HEK293 (cell line): Measurements from ENCODE around the gene CEACAM19.

Experiments used
- CTCF ChIA-PET: fragments of 350-600 bp; formaldehyde crosslinking; extraction: SDS; loops from one replicate; lab custom pipeline; 2021; ENCODE audit warnings: antibody characterized with exemption; lab: Yijun Ruan, JAX
- POLR2A ChIA-PET: fragments of 300-600 bp; formaldehyde crosslinking; extraction: SDS; loops from one replicate; lab custom pipeline; 2020; ENCODE audit warnings: antibody characterized with exemption, inconsistent platforms; lab: Yijun Ruan, JAX
- H3K27ac ChIP-seq: fragments of 200-500 bp; sonication (Bioruptor generic); 2 replicates; pipeline ENCODE4 v1.5.1; 2014; ENCODE audit warnings: low read depth, low read length, control low read depth, inconsistent platforms; ENCODE audit errors: extremely low read depth
- H3K36me3 ChIP-seq, 2 experiments: fragments of 200-500 bp in 1 of 2; sonication (Bioruptor generic) in 1 of 2; 1 replicate in 1 of 2; 2 replicates in 1 of 2; pipeline ENCODE4 v1.5.1; 2014 to 2017; ENCODE audit warnings: inconsistent platforms in 2 of 2, low read length in 2 of 2; ENCODE audit not compliant: control insufficient read depth in 2 of 2, insufficient read depth in 1 of 2
- H3K4me1 ChIP-seq: fragments of 200-500 bp; sonication (Bioruptor generic); 2 replicates; pipeline ENCODE4 v1.5.1; 2014; ENCODE audit warnings: mild to moderate bottlenecking, low read length, inconsistent platforms; ENCODE audit not compliant: control insufficient read depth, insufficient read depth
- H3K4me3 ChIP-seq: 2 replicates; pipeline ENCODE4 v1.5.1; 2011; ENCODE audit warnings: low read depth, mild to moderate bottlenecking, control low read depth, low read length, moderate library complexity
- H3K9me3 ChIP-seq: fragments of 200-500 bp; sonication (Bioruptor generic); 2 replicates; pipeline ENCODE4 v1.5.1; 2014; ENCODE audit warnings: low read depth, low read length, inconsistent platforms; ENCODE audit not compliant: control insufficient read depth, insufficient read depth
- GLIS2 ChIP-seq: fragments of 450-650 bp; formaldehyde crosslinking; IDR thresholded peaks from 2 replicates; pipeline ENCODE4 v1.5.1; 2016; ENCODE audit warnings: missing biosample characterization, missing genetic modification characterization
- HOXC10 ChIP-seq: sonication (generic); formaldehyde crosslinking; IDR thresholded peaks from 2 replicates; pipeline ENCODE4 v1.8.1; 2023; ENCODE audit warnings: mild to moderate bottlenecking, missing genetic modification reagents
- MYNN ChIP-seq: fragments of 450-650 bp; formaldehyde crosslinking; IDR thresholded peaks from 2 replicates; pipeline ENCODE4 v1.5.1; 2016; ENCODE audit warnings: missing biosample characterization, missing genetic modification characterization, borderline replicate concordance
- PRDM4 ChIP-seq: fragments of 450-650 bp; formaldehyde crosslinking; IDR thresholded peaks from 2 replicates; pipeline ENCODE4 v1.5.1; 2017; ENCODE audit warnings: missing biosample characterization, missing genetic modification characterization
- PRDM6 ChIP-seq: fragments of 450-650 bp; formaldehyde crosslinking; IDR thresholded peaks from 2 replicates; pipeline ENCODE4 v1.5.1; 2017; ENCODE audit warnings: missing biosample characterization, missing genetic modification characterization
- ZBTB17 ChIP-seq: fragments of 450-650 bp; formaldehyde crosslinking; IDR thresholded peaks from 2 replicates; pipeline ENCODE4 v1.5.1; 2016; ENCODE audit warnings: missing biosample characterization, missing genetic modification characterization
- ZBTB7A ChIP-seq: fragments of 450-650 bp; formaldehyde crosslinking; IDR thresholded peaks from 2 replicates; pipeline ENCODE4 v1.5.1; 2016; ENCODE audit warnings: low read depth, missing biosample characterization, missing genetic modification characterization
- ZNF10 ChIP-seq: fragments of 450-650 bp; formaldehyde crosslinking; IDR thresholded peaks from 2 replicates; pipeline ENCODE4 v1.5.1; 2017; ENCODE audit warnings: missing biosample characterization, missing genetic modification characterization
- ZNF140 ChIP-seq: fragments of 450-650 bp; formaldehyde crosslinking; IDR thresholded peaks from 2 replicates; pipeline ENCODE4 v1.5.1; 2016; ENCODE audit warnings: missing biosample characterization, missing genetic modification characterization
- ZNF155 ChIP-seq: fragments of 450-650 bp; formaldehyde crosslinking; IDR thresholded peaks from 2 replicates; pipeline ENCODE4 v1.5.1; 2016; ENCODE audit warnings: missing biosample characterization, missing genetic modification characterization
- ZNF175 ChIP-seq: fragments of 450-650 bp; formaldehyde crosslinking; IDR thresholded peaks from 2 replicates; pipeline ENCODE4 v1.5.1; 2016; ENCODE audit warnings: missing biosample characterization, missing genetic modification characterization
- ZNF184 ChIP-seq: fragments of 450-650 bp; IDR thresholded peaks from 2 replicates; pipeline ENCODE4 v1.5.1; 2018; ENCODE audit warnings: missing biosample characterization, mild to moderate bottlenecking, missing genetic modification characterization
- ZNF26 ChIP-seq: fragments of 450-650 bp; formaldehyde crosslinking; IDR thresholded peaks from 2 replicates; pipeline ENCODE4 v1.5.1; 2016; ENCODE audit warnings: missing biosample characterization, missing genetic modification characterization
- ZNF354C ChIP-seq: fragments of 450-650 bp; formaldehyde crosslinking; IDR thresholded peaks from 2 replicates; pipeline ENCODE4 v1.5.1; 2016; ENCODE audit warnings: missing biosample characterization, missing genetic modification characterization, low read depth, borderline replicate concordance
- ZNF426 ChIP-seq: fragments of 450-650 bp; formaldehyde crosslinking; IDR thresholded peaks from 2 replicates; pipeline ENCODE4 v1.5.1; 2017; ENCODE audit warnings: missing biosample characterization, missing genetic modification characterization, mild to moderate bottlenecking, inconsistent platforms, moderate library complexity
- ZNF529 ChIP-seq: fragments of 450-650 bp; formaldehyde crosslinking; IDR thresholded peaks from 2 replicates; pipeline ENCODE4 v1.5.1; 2017; ENCODE audit warnings: missing genetic modification characterization, missing biosample characterization; ENCODE audit not compliant: insufficient replicate concordance
- ZNF530 ChIP-seq: fragments of 450-650 bp; formaldehyde crosslinking; IDR thresholded peaks from 2 replicates; pipeline ENCODE4 v1.5.1; 2016; ENCODE audit warnings: low read depth, missing biosample characterization, missing genetic modification characterization
- ZNF549 ChIP-seq: fragments of 450-650 bp; IDR thresholded peaks from 2 replicates; pipeline ENCODE4 v1.5.1; 2018; ENCODE audit warnings: missing biosample characterization, missing genetic modification characterization, mild to moderate bottlenecking, inconsistent platforms, moderate library complexity
- ZNF558 ChIP-seq: fragments of 450-650 bp; formaldehyde crosslinking; IDR thresholded peaks from 2 replicates; pipeline ENCODE4 v1.5.1; 2016; ENCODE audit warnings: missing biosample characterization, missing genetic modification characterization
- ZNF561 ChIP-seq: fragments of 450-650 bp; IDR thresholded peaks from 2 replicates; pipeline ENCODE4 v1.5.1; 2018; ENCODE audit warnings: missing biosample characterization, missing genetic modification characterization, borderline replicate concordance
- ZNF610 ChIP-seq: fragments of 450-650 bp; formaldehyde crosslinking; IDR thresholded peaks from 2 replicates; pipeline ENCODE4 v1.5.1; 2016; ENCODE audit warnings: missing biosample characterization, missing genetic modification characterization, borderline replicate concordance
- ZNF660 ChIP-seq: fragments of 450-650 bp; IDR thresholded peaks from 2 replicates; pipeline ENCODE4 v1.5.1; 2018; ENCODE audit warnings: missing biosample characterization, mild to moderate bottlenecking, missing genetic modification characterization
- ZNF707 ChIP-seq: fragments of 450-650 bp; formaldehyde crosslinking; IDR thresholded peaks from 2 replicates; pipeline ENCODE4 v1.5.1; 2016; ENCODE audit warnings: missing biosample characterization, missing genetic modification characterization
- ZNF776 ChIP-seq: fragments of 450-650 bp; formaldehyde crosslinking; IDR thresholded peaks from 2 replicates; pipeline ENCODE4 v1.5.0; 2017; ENCODE audit warnings: missing biosample characterization, missing genetic modification characterization, borderline replicate concordance
- ZSCAN18 ChIP-seq: fragments of 450-650 bp; formaldehyde crosslinking; IDR thresholded peaks from 2 replicates; pipeline ENCODE4 v1.5.1; 2016; ENCODE audit warnings: missing biosample characterization, missing genetic modification characterization

Gene CEACAM19

GRCh38 chr19:44673510-44673909 is 2.2 kb downstream of the CEACAM19 start (continued):
- TF ChIP-seq ZNF426 = no peak
- no peak for TF ChIP-seq ZNF660 (tag by site-specific recombination)
- TF ChIP-seq ZNF354C (tag by site-specific recombination) = no peak
- no peak for TF ChIP-seq ZNF558 (tag by site-specific recombination)
- no peak for TF ChIP-seq ZNF175 (tag by site-specific recombination)

GRCh38 chr19:44675521-44675920 is 4.2 kb downstream of the CEACAM19 start:
- Histone ChIP-seq H3K9me3 (no peaks in the 10 kb centered on the region), H3K4me3 (no peak overlapping the region), H3K4me1 (0 out of 2 replicates have a peak, but pooled peaks cover 2% of the 10 kb centered on the region)
- TF ChIP-seq PRDM6 (no peak), HOXC10 (CRISPR knock-in tag) (no peak), ZNF561 (tag by site-specific recombination) (no peak), ZNF610 (tag by site-specific recombination) (no peak), ZNF707 (tag by site-specific recombination) (no peak), GLIS2 (tag by site-specific recombination) (no peak), MYNN (tag by site-specific recombination) (no peak), ZNF529 (tag by site-specific recombination) (no peak), ZNF10 (tag by site-specific recombination) (no peak), ZNF140 (tag by site-specific recombination) (no peak), ZNF155 (no peak), ZNF549 (tag by site-specific recombination) (no peak), ZNF184 (tag by site-specific recombination) (no peak), ZNF776 (tag by site-specific recombination) (no peak), ZBTB17 (tag by site-specific recombination) (no peak), ZNF530 (no peak), PRDM4 (no peak), ZBTB7A (no peak), ZNF26 (no peak), ZSCAN18 (no peak)
- TF ChIP-seq, all 188 proteins: peak for 0
- Histone ChIP-seq H3K36me3 (peaks cover 0 to 2% of the 10 kb centered on the region in 2 experiments; a peak in 1 of 3 replicates), H3K27ac (no peak overlapping the region)
- POLR2A ChIA-PET = no interaction called here
- CTCF ChIA-PET = interaction anchor here (0.6 to 4.2 kb wide), 9 partner anchors 14 to 169 kb away, joined by 3 to 19 read pairs (median 4); no protein-coding TSS in a partner anchor
